GM12872 (cell line): ENCODE measurements around the gene LPP.

ENCODE experiments used
- TF ChIP-seq, protein P1 (sequence below): IDR thresholded peaks from 3 replicates; pipeline ENCODE4 v1.5.1; 2011; ENCODE audit warnings: low read depth, mild to moderate bottlenecking, low read length, moderate library complexity; ENCODE audit not compliant: insufficient read depth

The LPP gene

DNA sequence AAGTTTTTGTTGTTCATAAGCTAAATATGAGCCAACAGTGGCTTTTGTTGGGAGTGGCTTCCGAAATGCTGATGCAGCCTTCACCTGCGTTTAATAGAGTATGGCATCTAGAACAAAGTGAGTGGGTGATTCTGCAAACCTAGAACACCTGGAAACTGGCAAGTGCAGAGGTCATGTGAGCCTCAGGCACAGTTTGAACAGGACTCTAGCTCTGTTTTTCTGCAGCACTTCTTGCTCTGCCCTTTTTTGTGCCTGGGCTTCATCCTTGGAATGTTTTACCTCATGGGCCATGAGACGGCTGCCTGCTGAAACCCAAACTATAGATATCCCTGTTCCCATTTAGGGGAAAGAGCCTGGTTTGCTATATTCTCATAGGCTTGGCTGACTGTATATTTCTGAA, 73.5 kb downstream of the LPP start:
- TF ChIP-seq, protein P1, sequence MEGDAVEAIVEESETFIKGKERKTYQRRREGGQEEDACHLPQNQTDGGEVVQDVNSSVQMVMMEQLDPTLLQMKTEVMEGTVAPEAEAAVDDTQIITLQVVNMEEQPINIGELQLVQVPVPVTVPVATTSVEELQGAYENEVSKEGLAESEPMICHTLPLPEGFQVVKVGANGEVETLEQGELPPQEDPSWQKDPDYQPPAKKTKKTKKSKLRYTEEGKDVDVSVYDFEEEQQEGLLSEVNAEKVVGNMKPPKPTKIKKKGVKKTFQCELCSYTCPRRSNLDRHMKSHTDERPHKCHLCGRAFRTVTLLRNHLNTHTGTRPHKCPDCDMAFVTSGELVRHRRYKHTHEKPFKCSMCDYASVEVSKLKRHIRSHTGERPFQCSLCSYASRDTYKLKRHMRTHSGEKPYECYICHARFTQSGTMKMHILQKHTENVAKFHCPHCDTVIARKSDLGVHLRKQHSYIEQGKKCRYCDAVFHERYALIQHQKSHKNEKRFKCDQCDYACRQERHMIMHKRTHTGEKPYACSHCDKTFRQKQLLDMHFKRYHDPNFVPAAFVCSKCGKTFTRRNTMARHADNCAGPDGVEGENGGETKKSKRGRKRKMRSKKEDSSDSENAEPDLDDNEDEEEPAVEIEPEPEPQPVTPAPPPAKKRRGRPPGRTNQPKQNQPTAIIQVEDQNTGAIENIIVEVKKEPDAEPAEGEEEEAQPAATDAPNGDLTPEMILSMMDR: no peak

DNA sequence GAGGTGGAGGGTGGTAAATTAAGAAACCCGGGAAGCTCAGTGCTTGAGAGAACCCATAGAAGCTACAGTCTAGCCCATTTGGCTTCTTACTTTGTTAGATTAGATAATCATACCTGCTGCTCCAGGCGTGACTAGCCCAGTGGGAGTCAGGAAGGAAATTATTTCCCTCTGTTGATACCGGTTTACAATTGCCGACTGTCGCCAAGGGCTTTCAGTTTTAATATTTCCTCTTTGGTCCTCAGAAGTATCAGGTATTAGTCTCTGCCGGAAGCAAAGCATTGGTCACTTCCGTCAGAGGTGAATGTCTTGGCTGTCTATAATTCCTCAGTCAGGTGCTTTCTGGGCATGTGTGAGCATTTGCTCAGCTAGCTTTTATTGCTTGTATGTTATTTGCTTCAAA, 75.2 kb downstream of the LPP start:
- TF ChIP-seq, protein P1: no peak

- TF ChIP-seq, protein P1: no peak
Observed at GRCh38 chr3:188229726-188230125, 75.8 kb downstream of the LPP start.

DNA sequence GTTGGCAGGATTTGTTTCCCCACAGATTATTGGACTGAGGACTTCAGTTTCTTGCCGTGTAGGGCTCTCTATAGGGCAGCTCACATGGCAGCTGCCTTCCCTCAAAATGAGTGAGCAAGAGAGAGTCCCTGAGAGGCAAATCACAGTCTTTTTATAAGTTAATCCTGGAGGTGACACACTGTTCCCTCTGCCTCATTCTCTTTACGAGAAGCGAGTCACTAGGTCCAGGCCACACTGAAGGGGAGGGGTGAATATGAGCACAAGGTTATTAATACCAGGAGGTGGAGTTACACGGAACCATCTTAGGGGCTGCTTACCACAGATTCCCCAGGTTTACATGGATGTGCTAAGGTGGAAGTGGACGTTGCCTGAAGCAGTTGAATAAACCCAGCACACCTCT, 77.0 kb downstream of the LPP start:
- TF ChIP-seq, protein P1: no peak

DNA sequence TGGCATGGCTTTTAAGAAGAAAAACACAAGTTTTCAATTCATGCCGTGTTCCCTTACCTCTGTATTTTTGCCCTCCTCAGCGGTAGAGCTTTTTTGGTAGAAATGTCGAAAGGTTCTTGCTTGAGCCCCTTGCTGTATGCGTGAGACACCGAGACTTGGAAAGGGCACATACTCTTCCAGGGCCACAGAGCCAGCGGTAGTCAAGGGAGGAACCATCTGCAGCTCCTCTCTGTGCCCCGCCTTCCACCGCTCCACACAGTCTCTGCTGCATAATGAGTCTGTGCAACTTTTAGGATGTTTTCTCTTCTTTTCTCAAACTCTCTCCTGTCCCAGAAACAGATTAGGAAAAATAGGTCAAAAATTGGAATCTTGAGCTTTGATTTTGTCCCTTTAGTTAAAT, 77.5 kb downstream of the LPP start:
- TF ChIP-seq, protein P1: no peak

GRCh38 chr3:188232656-188233055, 78.7 kb downstream of the LPP start:
- TF ChIP-seq, protein P1: no peak

- TF ChIP-seq, protein P1: no peak
Observed at GRCh38 chr3:188233320-188233719, 79.4 kb downstream of the LPP start.

DNA sequence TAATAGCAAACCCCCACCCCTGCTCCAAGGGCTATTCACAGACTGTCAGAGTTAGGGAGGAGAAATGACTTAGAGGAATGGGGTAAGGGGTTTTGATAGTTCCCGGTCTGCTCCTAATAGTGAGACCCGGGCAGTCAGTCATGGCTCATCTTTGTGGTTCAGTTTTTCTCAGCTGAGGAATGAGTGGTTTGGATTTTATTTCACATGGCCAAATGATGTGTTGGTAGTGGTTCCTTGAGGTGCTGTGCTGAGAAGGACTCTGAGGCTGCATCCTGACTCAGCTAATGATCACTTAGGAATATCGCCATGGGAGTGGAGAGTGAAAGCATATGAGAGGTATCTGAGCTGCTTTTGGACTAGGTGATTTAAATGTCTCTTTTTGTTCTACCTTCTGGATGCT, 80.2 kb downstream of the LPP start:
- TF ChIP-seq, protein P1: no peak
